Posterior cingulate gyrus (tissue), 11 donors: Measurements from ENCODE around the gene SIM1.

Experiments used
- DNase-seq, 10 donors: peaks; one replicate each; pipeline versions ENCODE4 v3.0.0 to v3.0.0-alpha.2; 2020 to 2021; ENCODE audit warnings: mixed read lengths in 3 of 10
- intact Hi-C: fragments of 100-400 bp; cut with DNase I; formaldehyde crosslinking; loops from one replicate; pipeline ENCODE4 v1.15.1; 2023

SIM1 gene

GRCh38 chr6:100464903-100465700 is at the start of gene SIM1:
Gene SIM1 (minus strand): TSS chr6:100464921. CDS start chr6:100463468, 1,453 bp downstream.
- DNase-seq: peak in 1 of 10 donors; percentile 84
- intact Hi-C loops: loop anchor here (10.0 kb wide), 1 partner anchor 850 kb away; no protein-coding TSS in a partner anchor

GRCh38 chr6:100512203-100512862 is 47.6 kb upstream of the SIM1 start:
- intact Hi-C loops: no loop called here
- no peak for DNase-seq

- intact Hi-C loops: no loop called here
- no peak for DNase-seq
Observed at GRCh38 chr6:100509101-100509500, 44.4 kb upstream of the SIM1 start.

- intact Hi-C loops: no loop called here
Observed at GRCh38 chr6:100506651-100507050, 41.9 kb upstream of the SIM1 start.

GRCh38 chr6:100504786-100505737 is 40.3 kb upstream of the SIM1 start:
- no peak for DNase-seq
- intact Hi-C loops: no loop called here

More at GRCh38 chr6:100506651-100507050, 41.9 kb upstream of the SIM1 start:
- DNase-seq: no peak

GRCh38 chr6:100503043-100503705 is 38.5 kb upstream of the SIM1 start:
- no peak for DNase-seq
- intact Hi-C loops: no loop called here

- intact Hi-C loops: no loop called here
Observed at GRCh38 chr6:100493206-100493888, 28.6 kb upstream of the SIM1 start.

GRCh38 chr6:100491952-100492670 is 27.4 kb upstream of the SIM1 start:
- intact Hi-C loops: no loop called here
- DNase-seq: no peak

More at GRCh38 chr6:100493206-100493888, 28.6 kb upstream of the SIM1 start:
- DNase-seq: no peak

- DNase-seq: no peak
- intact Hi-C loops: no loop called here
Observed at GRCh38 chr6:100490065-100490464, 25.3 kb upstream of the SIM1 start.

- intact Hi-C loops: no loop called here
- DNase-seq: no peak
Observed at GRCh38 chr6:100488244-100488643, 23.5 kb upstream of the SIM1 start.

- intact Hi-C loops: no loop called here
- DNase-seq: no peak
Observed at GRCh38 chr6:100487638-100488037, 22.9 kb upstream of the SIM1 start.

GRCh38 chr6:100485268-100485667 is 20.5 kb upstream of the SIM1 start:
- DNase-seq: no peak
- intact Hi-C loops: no loop called here

GRCh38 chr6:100484474-100484873 is 19.8 kb upstream of the SIM1 start:
- intact Hi-C loops: loop anchor here (5.0 kb wide), 1 partner anchor 173 kb away; no protein-coding TSS in a partner anchor
- no peak for DNase-seq

GRCh38 chr6:100482698-100483097 is 18.0 kb upstream of the SIM1 start:
- no peak for DNase-seq

GRCh38 chr6:100479179-100480035 is 14.7 kb upstream of the SIM1 start:
- intact Hi-C loops: loop anchor here (5.0 kb wide), 3 partner anchors 178 to 612 kb away; no protein-coding TSS in a partner anchor
- DNase-seq: no peak

More at GRCh38 chr6:100482698-100483097, 18.0 kb upstream of the SIM1 start:
- intact Hi-C loops: loop anchor here (5.0 kb wide), 1 partner anchor 175 kb away; no protein-coding TSS in a partner anchor

GRCh38 chr6:100475554-100476320 is 11.0 kb upstream of the SIM1 start:
- no peak for DNase-seq
- intact Hi-C loops: loop anchor here (5.0 kb wide), 2 partner anchors 358 to 608 kb away; no protein-coding TSS in a partner anchor

- no peak for DNase-seq
- intact Hi-C loops: no loop called here
Observed at GRCh38 chr6:100473182-100473581, 8.5 kb upstream of the SIM1 start.
